HG02610 (cell line): ENCODE measurements around the gene MUC20.

Source experiments
- ATAC-seq: cut with Tn5 transposase; IDR thresholded peaks from one replicate; pipeline ENCODE4 v1.9.1; 2021; ENCODE audit warnings: mild to moderate bottlenecking, moderate library complexity; ENCODE audit not compliant: unreplicated experiment

The MUC20 gene

DNA sequence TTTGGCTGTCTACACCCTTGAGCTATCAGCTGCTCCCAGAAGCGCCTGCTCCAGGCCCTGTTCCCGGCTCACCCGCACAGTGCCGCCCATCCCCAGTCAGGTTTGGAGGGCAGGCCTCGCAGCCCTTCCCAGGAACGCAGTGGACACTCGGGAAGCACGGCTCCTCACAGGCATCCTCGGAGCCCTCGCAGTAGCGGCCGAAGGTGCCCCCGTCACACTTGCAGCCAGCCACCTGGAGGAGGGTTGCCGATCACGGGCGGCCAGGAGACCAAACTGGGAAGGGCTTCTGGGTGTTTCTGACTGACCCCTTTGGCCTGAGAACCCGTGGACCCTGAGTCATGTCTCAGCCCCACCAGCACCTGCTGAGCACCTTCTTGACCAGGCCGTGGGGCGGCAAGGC, 33.4 kb downstream of the MUC20 start:
- ATAC-seq: no peak

DNA sequence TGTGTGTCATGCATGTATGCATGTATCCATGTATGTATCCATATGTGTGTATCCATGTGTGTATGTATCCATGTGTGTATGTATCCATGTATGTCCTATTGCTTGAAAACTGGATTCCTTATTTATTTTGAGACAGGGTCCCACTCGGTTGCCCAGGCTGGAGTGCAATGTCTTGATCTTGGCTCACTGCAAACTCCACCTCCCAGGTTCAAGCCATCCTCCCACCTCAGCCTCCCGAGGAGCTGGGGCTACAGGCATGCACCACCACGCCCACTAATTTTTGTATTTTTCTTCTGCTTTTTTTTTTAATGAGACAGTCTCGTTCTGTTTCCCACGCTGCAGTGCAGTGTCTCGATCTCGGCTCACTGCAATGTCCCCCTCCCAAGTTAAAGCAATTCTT, 34.1 kb downstream of the MUC20 start:
- ATAC-seq: no peak

- ATAC-seq: no peak
Observed at GRCh38 chr3:195755391-195755790, 34.6 kb downstream of the MUC20 start.

GRCh38 chr3:195755791-195756676, 35.3 kb downstream of the MUC20 start:
- ATAC-seq: no peak

DNA sequence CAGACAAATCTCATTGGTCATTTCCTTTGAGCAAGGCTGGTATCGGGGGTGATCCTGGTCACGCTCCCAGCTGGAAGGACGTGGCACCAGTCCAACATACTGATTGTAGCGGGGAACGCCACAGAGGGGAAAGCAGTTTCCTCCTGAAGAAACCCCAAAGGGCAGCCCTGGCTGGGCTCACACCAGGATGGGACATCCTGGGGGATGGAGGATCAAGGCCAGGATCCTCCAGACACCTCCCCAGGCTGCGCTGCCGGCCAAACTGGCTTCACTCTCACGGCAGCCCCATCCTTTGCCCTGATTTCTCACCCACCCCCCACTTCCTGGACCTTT, 36.6 kb downstream of the MUC20 start:
- no peak for ATAC-seq

GRCh38 chr3:195757827-195758226, 37.0 kb downstream of the MUC20 start:
- no peak for ATAC-seq

DNA sequence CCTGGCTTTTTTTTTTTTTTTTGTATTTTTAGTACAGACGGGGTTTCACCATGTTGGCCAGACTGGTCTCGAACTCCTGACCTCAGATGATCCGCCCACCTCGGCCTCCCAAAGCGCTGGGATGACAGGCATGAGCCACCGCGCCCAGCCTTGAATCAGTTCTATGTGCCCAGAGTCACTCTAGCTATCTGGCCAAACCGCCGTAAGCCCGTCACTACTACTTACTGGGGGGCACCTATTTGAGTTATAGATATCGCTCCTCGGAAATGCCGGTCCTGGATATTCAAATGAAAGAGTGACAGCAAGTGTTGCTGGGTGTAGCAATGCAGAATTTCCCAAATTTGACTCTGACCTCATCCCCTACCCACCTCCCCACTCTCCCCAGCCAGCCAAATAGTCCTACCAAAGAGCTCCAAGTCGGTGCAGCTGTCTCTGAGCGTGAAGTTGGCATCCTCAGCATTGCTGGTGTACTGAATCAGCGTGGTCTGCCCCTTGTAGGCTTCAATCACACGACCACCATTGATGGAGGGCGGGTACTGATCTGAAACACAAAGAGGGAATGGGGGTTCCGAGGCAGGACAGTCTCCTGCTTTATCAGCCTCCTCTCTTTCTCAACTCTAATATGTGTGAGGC, 38.1 kb downstream of the MUC20 start:
- no peak for ATAC-seq

GRCh38 chr3:195760345-195761122, 39.8 kb downstream of the MUC20 start:
- no peak for ATAC-seq

GRCh38 chr3:195761123-195761566, 40.4 kb downstream of the MUC20 start:
- no peak for ATAC-seq

DNA sequence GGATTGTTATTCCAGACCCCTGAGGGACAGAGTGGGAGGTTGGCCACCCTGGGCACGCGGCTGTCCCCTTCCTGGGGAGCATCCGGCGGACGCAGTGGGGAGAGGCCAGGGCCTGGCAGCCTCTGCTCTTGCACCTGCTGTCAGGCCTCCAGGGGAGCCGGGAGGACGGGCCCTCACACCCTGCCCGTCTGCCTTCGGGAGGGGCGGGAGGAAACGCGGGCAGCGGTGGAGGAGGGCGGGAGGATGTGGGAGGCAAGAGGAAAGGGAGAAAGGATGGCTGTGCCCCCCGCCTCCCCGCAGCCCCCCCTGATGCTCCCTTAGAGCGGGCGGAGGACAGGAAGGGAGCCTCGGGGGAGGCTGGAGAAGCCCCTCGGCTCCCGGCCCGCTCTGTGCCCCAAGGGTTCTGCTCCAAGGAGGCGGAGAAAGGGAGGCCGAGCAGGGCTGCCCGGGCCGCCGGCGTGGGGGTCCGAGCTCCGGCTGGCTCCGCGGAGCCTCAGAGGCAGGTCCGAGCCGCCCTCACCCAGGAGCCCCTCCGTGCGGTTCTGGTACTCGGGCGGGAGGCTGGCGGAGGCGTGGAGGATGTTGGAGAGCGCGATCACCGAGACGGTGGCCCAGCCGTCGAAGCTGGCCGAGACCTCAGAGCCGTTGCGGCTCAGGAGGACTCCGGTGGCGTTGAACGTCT, 40.9 kb downstream of the MUC20 start:
- no peak for ATAC-seq

DNA sequence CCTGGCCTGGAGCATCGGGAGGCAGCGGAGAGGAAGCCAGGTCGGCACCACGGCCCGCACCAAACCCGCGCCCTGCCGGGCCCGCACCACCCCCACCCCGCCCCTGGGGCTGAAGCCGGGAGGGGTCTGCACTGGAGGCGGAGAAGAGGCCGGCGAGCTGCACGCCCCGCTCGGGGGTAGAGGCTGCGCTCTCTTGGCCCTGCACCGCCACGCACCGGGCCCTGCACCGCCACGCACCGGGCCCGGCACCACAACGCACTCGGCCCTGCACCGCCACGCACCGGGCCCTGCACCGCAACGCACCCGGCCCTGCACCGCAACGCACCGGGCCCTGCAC, 41.4 kb downstream of the MUC20 start:
- no peak for ATAC-seq

- no peak for ATAC-seq
Observed at GRCh38 chr3:195762611-195763010, 41.8 kb downstream of the MUC20 start.

- no peak for ATAC-seq
Observed at GRCh38 chr3:195763076-195763830, 42.5 kb downstream of the MUC20 start.

DNA sequence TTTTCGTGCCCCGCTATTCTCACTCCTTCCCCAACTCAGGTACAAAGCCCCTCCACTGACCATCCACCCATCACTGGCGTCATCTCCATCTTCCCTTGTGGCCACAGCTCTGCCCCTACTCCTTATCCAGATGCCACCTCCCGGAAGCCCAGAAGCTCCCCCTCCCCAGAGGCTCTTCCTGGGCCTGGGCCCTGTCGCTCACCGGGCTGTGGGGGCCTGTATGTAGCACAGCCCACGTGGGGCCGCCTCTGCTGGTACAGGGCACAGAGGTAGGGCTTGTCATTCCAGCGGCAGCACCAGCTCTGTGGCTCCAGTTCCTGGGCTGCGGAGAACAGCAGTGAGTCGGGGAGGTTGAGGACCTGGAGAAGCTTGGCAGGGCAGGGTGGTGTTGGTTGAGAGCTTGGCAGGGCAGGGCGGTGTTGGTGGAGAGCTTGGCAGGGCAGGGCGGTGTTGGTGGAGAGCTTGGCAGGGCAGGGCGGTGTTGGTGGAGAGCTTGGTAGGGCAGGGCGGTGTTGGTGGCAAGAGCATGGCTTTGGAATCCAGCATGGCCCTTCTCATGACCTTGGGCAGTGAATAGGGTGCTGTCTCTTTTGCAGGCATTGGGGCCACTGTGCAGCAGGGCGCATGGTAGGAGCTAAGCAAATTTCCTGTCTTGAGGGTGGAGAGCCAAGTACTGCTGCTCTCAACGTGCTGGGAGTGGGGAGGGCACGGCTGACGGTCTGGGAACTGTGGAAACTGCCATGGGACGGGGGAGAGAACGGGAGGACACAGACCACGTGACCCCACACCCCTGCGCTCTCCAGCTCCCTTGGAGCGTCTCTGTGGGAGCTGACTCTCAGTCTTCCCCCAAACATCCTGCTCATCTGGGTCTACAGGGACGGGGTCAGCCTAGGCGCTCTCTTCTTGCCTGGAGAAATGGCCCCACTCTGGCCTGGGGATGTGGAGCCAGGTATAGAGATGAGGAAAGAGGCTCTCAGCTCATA, 43.4 kb downstream of the MUC20 start:
- ATAC-seq: no peak

DNA sequence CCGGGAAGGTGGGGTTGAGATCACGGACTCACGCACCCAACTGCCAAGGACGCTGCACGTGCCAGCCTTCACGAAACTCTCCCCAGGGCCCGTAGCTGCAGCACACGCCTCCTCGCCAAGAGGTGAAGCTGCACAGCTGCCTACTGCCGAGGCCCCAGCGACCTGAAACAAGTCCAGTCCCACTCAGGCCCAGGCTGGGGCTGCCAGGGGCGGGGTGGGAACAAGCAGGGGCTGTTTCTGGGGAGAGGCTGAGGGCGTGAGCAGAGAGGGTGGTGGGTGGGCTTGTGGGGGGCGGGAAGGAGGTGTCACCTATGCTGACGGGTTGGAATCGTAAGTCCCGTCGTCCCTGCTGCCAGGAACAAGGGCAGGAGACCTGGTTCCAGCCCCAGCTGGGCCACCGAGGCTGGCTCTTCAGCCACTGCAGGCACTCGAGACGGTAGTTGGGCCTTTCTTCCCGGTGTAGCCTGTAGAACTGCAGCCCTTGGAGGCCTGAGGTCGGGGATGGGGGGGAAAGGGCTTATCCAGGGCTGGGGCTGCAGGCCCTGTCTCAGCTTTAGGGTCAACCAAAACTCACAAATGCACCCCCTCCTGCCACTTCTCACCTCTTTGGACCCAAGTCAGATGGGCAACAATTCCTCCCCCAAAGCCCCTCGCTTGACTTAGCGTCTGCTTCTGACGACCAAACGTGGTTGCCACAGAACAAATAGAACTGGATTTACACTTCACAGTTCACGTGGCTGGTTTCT, 44.4 kb downstream of the MUC20 start:
- no peak for ATAC-seq

DNA sequence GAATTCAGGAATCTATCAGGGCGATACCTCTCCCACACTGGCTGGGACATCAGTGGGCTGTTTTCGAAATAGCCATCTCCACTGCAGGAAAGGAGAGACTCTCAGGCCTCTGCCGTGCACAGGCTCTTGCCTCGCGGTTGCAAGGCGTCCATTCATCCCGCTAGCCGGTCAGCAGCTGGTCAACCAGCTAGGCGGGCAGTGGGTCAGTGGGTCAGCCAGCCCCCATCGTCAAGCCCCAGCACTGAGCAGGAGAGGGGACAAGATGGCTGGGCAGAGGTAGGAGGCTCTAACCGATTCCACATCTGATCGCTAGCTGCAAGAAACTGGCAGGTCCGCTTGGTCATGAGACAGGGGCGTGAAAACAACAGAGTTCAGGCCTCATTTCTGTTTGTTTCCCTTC, 45.9 kb downstream of the MUC20 start:
- ATAC-seq: no peak

DNA sequence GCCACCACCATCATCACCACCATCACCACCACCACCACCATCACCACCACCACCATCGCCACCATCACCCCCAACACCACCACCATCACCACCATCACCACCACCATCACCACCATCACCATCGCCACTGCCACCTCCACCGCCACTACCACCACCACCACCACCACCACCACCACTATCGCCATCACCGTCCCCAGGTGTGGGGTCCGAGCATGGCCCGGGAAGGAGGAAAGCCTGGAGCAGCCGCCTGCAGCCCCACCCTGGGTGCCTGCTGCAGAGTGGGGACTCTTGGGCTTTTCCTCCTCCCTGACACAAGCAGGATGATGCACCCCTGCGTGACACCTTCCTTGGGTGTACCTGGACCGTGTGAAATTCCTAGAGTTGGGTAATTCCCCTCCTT, 47.0 kb downstream of the MUC20 start:
- no peak for ATAC-seq

DNA sequence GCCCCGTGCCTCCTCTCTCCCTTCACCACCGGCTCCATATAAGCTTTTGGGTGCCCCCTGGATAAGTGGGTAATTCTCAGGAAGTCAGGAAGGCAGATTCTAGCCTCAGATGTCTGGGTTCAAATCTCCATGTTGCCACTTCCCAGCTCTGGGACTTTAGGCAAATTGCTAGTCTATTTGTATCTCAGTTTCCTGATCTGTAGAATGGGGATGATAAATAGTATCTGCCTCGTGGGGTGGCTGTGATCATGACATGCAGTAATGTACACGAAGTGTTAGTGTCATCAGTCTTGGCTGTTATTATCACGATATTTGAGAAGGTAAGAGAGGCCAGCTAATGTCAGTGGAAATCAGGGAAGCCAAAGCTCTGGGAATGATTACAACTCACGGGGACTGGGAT, 47.6 kb downstream of the MUC20 start:
- no peak for ATAC-seq

GRCh38 chr3:195768831-195769303, 48.1 kb downstream of the MUC20 start:
- no peak for ATAC-seq
